Skeletal muscle cell (primary cell): ENCODE data around the gene RGS7.

Experiments used
- DNase-seq: peaks from one replicate; pipeline ENCODE4 v3.0.0-alpha.2; 2010; ENCODE audit warnings: low read depth
- H3K4me3 ChIP-seq: 2 replicates; pipeline ENCODE4 v1.5.1; 2011; ENCODE audit warnings: low read depth, mild to moderate bottlenecking, control low read depth, low read length, moderate library complexity

The RGS7 gene

GRCh38 chr1:240967070-240967724 lies 389.8 kb downstream of the RGS7 start:
- no peak overlapping the region for H3K4me3 ChIP-seq
- no peak for DNase-seq

- no peak for DNase-seq
- no peak overlapping the region for H3K4me3 ChIP-seq
Measured at GRCh38 chr1:240965581-240966091, 391.4 kb downstream of the RGS7 start.

GRCh38 chr1:240962086-240962485 lies 394.9 kb downstream of the RGS7 start:
- no peak for DNase-seq
- no peak overlapping the region for H3K4me3 ChIP-seq

GRCh38 chr1:240956424-240956823 lies 400.6 kb downstream of the RGS7 start:
- DNase-seq = no peak
- H3K4me3 ChIP-seq = no peak overlapping the region

GRCh38 chr1:240956020-240956419 lies 401.0 kb downstream of the RGS7 start:
- DNase-seq = no peak
- H3K4me3 ChIP-seq = no peak overlapping the region

GRCh38 chr1:240947438-240948224 lies 409.4 kb downstream of the RGS7 start:
- DNase-seq = no peak
- H3K4me3 ChIP-seq = no peak overlapping the region

GRCh38 chr1:240946926-240947325 lies 410.1 kb downstream of the RGS7 start:
- no peak for DNase-seq
- H3K4me3 ChIP-seq = no peak overlapping the region

GRCh38 chr1:240942901-240943300 lies 414.1 kb downstream of the RGS7 start:
- H3K4me3 ChIP-seq = no peak overlapping the region
- no peak for DNase-seq

GRCh38 chr1:240941701-240942370 lies 415.2 kb downstream of the RGS7 start:
- no peak for DNase-seq
- no peak overlapping the region for H3K4me3 ChIP-seq

- H3K4me3 ChIP-seq = no peak overlapping the region
- no peak for DNase-seq
Measured at GRCh38 chr1:240936911-240937668, 419.9 kb downstream of the RGS7 start.

GRCh38 chr1:240935920-240936319 lies 421.1 kb downstream of the RGS7 start:
- H3K4me3 ChIP-seq = no peak overlapping the region
- DNase-seq = no peak

GRCh38 chr1:240931031-240931430 lies 426.0 kb downstream of the RGS7 start:
- H3K4me3 ChIP-seq = no peak overlapping the region
- no peak for DNase-seq

GRCh38 chr1:240928265-240928664 lies 428.7 kb downstream of the RGS7 start:
- no peak for DNase-seq
- H3K4me3 ChIP-seq = no peak overlapping the region

- no peak for DNase-seq
- H3K4me3 ChIP-seq = no peak overlapping the region
Measured at GRCh38 chr1:240927821-240928220, 429.2 kb downstream of the RGS7 start.

- no peak overlapping the region for H3K4me3 ChIP-seq
Measured at GRCh38 chr1:240925273-240925672, 431.7 kb downstream of the RGS7 start.

GRCh38 chr1:240917976-240918375 lies 439.0 kb downstream of the RGS7 start:
- DNase-seq = no peak
- H3K4me3 ChIP-seq = no peak overlapping the region

More at GRCh38 chr1:240925273-240925672, 431.7 kb downstream of the RGS7 start:
- DNase-seq = no peak

- no peak for DNase-seq
- H3K4me3 ChIP-seq = no peak overlapping the region
Measured at GRCh38 chr1:240914506-240914905, 442.5 kb downstream of the RGS7 start.

GRCh38 chr1:240912821-240913220 lies 444.2 kb downstream of the RGS7 start:
- no peak for DNase-seq
- H3K4me3 ChIP-seq = no peak overlapping the region

GRCh38 chr1:240909701-240910457 lies 447.1 kb downstream of the RGS7 start:
- H3K4me3 ChIP-seq = no peak overlapping the region

More at GRCh38 chr1:240909701-240910457, 447.1 kb downstream of the RGS7 start:
- DNase-seq = no peak
